ENCODE data around the gene IGSF8.

Gene IGSF8

DNA sequence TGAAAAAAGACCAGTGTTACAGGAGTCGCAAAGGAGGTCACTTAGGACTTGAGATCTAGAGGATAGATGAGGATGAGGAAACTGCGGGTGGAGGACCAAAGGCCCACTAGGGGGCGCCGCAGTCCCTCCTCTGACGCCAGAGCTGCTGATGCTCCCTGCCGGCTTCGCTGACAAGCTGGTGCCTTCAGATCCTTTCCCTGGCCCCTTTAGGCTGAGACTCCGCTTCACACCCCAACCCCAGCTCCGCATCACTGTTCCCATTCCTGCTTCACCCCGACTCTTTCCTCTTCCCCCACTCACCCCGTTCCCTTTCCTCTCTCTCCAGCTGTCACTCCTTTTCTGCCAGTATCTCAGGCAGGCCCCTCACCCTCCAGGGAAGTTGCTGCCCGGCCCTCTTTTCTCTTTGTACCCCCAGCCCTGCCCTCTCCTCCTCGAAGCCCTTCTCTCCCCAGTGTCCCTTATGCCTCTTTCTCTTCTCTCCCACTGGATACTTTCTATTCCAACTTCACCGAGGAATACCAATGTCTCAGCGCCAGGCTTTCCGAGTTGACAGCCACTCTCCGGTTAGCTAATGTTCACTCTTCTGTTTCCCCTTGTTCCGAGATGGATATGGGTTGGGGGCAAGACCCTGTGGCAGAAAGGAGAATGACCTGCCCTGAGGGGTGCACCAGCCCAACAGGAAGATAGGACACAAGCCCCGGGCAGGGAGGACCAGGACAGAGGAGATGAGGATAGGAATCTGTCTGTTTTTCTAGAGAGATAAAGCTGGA lies 12.5 kb downstream of the IGSF8 start:
- peak; percentile 87 for DNase-seq

DNA sequence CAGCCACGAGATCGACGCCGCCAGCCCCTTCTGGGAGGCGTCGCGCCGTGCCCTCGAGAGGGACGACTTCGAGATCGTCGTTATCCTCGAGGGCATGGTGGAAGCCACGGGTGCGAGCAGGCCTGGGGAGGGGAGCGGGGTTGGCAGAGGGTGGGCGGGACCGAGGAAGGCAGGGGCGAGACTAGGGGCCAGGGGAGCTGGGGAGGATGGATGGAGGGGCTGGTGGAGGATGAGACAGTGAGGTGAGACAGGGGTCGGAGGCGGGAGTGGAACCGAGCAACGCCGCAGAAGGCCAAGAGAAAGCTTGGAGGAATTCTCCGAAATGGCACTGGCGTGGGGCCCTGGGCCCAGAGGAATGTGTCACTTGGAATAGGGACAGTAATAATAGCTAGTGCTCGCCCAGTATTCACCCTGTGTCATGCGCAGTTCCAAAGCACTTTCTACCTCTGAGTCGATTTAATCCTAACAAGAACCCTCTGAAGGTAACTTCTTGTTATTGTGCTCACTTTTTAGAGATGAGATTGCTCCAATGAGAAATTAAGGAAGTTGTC lies 13.6 kb downstream of the IGSF8 start:
- DNase-seq, result no peak

GRCh38 chr1:160083968-160084770 lies 14.2 kb downstream of the IGSF8 start:
- no peak for DNase-seq

- no peak for DNase-seq
These were observed 15.5 kb downstream of the IGSF8 start for GRCh38 chr1:160082926-160083325.

DNA sequence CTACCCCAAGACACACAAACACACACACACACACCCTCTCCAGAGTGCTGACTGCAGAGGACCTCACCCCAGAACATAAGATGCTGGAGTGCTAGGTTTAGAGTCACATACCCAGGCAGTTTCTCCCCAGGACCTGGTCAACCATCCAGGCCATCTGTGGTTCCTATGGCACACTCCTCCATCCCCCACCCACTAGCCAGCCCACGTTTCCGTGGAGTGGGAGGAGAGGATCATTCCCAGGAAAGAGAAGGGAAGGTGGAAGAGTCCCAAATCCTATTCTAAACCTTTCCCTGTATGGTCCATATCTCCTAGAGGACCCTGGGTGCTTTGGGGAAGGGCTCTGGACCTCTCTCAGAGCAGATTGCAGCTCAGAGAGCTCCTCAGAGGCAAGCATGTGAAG lies 15.9 kb downstream of the IGSF8 start:
- no peak for DNase-seq

- DNase-seq, result no peak
These were observed 17.0 kb downstream of the IGSF8 start, which contains the start of gene KCNJ9 for GRCh38 chr1:160081261-160081936. KCNJ9 (plus strand) TSS chr1:160081538; CDS start chr1:160084031, 2,493 bp downstream.

GRCh38 chr1:160080381-160081100 lies 17.9 kb downstream of the IGSF8 start:
- no peak for DNase-seq

GRCh38 chr1:160079448-160079847 lies 19.0 kb downstream of the IGSF8 start:
- no peak for DNase-seq

DNA sequence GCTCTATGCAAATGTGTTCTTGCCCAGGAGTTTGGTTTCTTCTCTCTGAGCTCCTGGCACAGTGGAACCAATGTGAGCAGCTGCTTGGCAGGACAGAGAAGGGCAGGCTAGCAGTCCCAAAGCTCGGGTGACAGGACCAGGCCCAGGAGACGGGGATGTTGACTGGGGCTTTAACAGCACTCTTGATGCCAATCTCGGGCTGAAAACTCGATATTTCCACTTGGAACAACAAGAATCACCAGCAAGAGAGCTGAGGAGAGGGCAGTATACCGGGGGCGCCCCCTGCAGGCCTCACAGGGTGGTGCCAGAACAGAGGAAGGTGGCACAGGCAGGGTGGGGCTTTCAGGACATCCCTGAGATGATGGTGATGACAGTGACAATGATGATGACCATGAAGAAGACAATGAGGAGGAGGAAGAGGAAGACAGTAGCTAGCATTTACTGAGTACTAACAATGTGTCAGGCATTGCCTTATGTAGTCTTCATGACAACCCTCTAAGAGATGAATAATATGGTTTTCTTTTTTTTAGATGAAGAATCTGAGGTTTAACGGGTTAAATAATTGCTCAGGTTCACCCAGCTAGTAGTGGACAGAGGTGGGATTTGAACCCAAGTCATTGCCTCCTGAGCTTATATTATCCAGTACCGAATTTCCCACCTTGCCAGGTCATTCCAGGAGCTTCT lies 19.8 kb downstream of the IGSF8 start:
- no peak for DNase-seq

DNA sequence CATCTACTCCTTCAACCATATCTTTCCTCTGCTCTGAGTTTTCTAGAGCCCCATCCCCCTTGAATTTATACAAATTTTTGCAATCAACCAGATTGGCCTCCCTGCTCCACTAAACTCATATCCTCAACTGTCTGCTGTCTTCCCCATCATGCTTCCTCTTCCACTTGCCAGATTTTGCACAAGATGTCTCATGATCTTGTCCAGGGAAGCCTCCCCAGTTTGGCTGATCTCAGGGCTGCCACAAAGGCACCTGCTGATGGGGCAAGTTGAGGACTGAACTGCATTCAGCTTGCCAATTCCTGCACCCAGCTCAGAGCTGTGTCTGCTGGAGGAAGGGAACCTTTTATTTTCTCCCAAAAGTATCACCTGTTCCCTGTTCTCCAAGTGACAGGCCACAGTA lies 20.9 kb downstream of the IGSF8 start:
- DNase-seq, result no peak

DNA sequence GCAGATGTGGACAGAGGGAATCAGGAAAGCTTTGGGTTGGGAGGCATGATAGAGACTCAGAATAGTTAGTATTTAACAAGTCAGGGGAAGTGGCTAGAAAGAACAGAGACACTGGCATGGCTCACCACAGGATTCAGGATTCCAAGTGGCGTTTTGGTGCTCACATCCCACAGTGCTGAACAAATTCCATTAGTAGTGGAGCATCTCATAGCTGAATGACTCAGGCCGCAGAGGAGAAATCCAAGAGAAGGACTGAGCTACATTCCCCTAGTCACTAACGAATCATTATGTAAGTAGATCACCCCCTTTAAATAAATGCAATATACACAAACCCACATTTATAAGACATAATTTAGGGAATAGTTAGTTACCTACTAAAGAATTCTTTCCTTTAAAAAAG lies 22.1 kb downstream of the IGSF8 start:
- no peak for DNase-seq

DNA sequence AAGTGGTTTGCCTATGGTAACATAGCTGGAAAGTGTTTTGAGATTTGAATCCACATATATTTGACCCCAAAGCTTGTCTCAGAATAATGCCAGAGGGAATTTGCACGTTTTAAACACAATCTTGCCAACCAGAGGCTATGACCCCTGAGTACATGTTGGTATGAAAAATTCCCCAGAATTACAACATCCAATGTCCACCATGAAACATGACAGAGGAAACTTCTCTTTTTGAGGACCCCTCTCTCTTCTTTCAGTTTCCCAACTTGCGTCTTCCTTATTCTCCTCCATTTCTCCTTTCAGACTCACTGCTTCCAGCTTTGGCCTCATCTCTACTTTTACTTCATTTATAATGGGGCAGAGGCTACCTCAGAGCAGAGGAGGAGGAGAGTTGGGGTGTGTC lies 22.6 kb downstream of the IGSF8 start:
- DNase-seq, result no peak

- no peak for DNase-seq
These were observed 23.6 kb downstream of the IGSF8 start for GRCh38 chr1:160074865-160075264.

DNA sequence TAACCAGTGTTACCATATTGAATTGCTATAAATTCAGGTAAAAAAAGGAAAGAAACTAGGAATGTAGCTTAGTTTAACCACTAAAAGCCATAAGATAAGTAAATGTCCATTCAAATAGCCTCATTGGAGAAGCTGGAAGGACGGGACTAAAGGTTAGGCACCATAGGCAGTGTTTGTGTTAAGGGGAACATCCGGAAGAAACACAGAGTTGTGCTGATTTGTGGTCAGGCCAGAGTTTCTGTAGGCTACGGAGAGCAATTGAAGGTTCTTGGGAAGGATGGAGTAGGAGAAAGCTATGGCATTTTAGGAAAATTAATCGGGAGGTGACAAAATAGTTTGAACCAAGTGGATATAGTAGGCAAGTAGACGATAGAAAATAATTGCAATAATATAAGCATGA lies 27.1 kb downstream of the IGSF8 start:
- DNase-seq, result no peak

DNA sequence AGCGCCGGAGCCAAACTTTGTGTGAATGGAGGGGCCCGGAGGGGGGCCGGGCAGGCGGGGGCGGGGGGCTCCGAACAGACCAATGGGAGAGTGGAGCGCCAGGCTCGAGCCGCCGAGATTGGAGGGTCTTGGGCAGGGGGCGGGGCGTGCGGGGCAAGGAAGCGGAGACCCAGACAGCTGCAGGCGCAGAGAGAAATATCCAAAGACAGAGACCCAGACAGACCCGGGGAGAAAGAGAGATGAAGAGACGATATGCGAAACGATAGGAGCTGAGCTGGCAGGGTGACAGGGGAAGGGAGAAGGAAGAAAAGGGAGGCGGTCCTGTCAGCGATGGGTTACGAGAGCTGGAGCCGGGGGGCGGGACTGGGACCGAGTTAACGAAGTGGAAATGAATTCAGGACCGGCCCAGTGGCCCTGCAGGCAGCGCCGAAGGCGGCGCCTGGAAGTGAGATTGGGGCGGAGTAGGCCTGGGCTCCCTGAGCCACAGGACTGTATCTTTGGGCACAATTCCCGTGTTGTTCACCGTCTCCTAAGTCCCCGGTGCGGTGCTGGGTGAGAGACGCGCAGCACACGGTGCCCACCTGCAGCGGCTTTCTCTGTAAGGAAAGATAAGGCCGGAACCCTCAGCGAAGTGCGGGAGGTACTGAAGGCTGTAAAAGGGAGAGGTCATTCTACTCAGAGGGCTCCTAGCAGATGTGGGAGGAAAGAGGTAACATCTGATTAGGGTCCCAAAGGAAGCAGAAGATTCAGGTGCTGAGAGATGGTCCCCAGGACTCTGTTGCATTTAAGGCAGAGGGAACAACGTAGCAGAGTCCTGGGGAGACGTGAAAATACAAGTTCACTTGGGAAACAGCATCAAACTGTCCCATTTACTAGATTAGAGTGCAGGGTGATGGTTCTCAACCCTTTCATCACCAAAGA lies 27.9 kb downstream of the IGSF8 start:
- peak; percentile 88 for DNase-seq

DNA sequence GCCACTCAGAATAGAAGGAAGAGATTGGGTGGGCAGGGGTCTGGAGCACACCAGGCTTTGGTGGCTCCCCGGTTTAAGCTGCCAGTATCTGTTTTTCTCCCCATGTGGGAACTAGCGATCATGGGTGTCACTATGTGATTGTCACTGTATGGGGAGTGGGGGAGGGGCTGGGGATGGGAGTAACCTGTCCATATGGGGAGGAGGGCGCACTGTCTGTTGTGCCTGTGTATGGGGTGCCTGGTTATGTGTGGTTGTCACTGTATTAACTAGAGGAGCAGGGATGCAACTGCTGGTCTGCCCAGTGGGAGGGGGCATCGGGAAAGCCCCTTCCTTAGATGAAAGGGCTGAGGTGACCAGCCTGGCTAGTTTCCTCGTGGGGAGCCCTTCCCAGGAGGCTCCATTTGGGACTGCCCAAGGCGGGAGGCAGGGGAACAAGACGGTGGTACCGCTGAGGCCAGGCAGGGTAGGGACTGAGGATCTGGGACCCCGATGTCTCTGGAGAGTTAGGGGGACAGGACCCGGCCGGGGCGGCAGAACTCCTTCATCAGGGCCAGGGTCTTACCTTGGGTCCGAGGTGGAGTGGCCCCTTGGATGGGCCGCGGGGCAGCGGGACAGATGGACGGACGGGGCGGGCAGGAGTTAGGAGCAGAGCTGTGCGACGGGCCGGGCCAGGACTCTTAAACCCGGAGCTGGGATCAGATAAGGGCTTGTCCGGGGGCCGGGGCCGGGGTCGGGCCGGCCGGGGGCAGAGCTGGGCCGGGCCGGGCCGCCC lies 28.8 kb downstream of the IGSF8 start, which contains the start of gene KCNJ10:
TSS of gene KCNJ10 (minus strand) at position 701 of the 772 bp plus-strand sequence. CDS start 27,628 bp downstream, outside the sequence.
- DNase-seq, result peak; percentile 48

DNA sequence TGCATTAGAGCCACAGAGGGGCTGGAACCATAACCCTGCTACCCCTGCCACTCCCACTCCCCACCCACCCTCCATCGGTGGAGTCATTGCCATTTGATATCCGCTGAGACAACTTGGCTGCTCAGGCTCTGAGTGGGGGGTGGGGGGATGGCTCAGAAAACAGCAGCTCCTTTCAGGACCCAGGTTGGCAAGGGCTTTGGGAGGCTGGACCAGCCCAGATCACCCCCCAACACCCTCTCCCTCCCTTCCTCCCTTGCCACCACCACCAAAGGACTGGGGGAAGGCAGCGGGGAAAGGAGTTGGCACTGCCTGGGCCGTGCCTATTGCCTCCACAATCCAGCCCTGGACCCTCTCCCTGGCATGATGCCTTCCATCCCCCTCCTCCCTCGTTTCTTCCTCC lies 30.2 kb downstream of the IGSF8 start:
- no peak for DNase-seq

DNA sequence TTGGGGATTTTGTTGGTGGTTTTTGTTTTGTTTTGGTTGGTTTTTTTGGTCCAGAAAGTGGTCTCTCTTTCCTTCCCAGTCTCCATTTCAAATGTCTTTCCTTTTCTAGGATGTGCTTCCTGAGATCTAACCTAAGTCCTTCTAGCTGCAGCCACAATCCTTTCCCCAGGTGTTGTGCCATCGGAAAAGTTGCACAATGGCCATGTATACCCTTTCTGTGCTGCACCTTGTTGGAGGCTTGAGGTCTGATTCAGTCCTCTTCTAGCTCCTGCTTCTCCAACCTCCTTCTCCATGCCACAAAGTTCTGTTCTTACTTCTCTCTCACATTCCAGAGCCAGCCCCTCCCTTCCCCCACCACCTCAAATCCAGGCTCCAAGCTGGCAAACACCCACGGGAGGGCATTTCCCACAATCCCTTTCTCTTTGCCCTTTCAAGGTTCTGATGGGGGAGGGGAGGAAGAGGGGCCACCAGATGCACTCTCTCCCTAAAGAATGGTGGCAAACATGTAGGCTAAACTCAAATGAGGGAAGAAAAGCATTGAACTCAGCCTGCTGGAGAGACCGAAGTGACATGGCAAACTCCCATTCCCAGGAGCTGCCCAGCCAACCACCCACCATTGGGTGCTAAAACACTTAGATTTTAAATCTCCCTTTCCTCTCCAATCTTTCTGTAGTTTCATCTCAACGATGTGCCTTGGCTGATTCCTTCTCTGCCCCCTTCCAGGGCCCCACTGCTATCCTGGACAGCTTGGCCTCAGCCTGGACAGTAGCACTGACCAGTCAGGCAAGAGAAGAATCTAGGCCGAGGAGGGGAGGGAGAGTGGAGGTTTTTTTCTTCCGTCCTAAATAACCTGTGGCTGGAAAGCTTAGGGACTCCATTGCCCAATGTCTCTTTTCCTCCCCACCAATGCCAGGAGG lies 31.3 kb downstream of the IGSF8 start:
- no peak for DNase-seq

DNA sequence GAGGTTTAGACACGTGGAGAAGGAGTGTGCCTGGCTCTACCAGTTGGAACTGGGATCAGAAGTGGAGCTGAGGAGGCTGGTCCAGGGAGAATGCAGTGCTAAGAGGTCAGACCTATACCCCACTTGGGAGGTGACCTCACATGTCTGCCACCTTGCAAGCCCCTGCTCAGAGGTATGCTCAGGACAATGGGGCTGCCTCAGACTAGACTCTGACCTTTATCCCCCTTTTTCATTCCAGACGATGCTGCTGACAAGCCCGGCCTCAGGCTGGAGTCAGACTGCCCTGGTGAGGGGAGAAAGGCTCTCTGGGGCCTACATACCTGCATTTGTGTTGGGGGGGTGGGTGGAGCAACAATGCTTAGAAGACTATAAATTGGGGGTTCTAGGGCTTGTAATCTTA lies 33.7 kb downstream of the IGSF8 start:
- no peak for DNase-seq

Data from right forelimb (tissue), 1 donor.